HFF-Myc (cell line): Measurements from ENCODE around the gene PCDHA7.
"Not testable (repeated sequence)": the region's sequence is repeated elsewhere in the genome, so short reads cannot be mapped to it uniquely, and the experiment has no call there.

Experiments
- DNase-seq: peaks from one replicate; pipeline ENCODE4 v3.0.0-alpha.2; 2011; ENCODE audit warnings: low read depth; ENCODE audit errors: extremely low read depth
- H3K4me3 ChIP-seq: replicated peaks from 2 replicates; pipeline ENCODE4 v1.5.1; 2011; ENCODE audit warnings: low read depth, mild to moderate bottlenecking, control low read depth, low read length
- CTCF ChIP-seq: IDR thresholded peaks from 2 replicates; pipeline ENCODE4 v1.5.1; 2012; ENCODE audit warnings: mild to moderate bottlenecking, low read depth, low read length, control low read depth; ENCODE audit errors: missing control alignments

Gene PCDHA7

GRCh38 chr5:140796718-140797095 lies 37.4 kb upstream of the PCDHA7 start:
- no peak for TF ChIP-seq CTCF
- H3K4me3 ChIP-seq: no peak overlapping the region
- DNase-seq: no peak

GRCh38 chr5:140800816-140801493 lies 33.1 kb upstream of the PCDHA7 start, which contains the start of gene PCDHA3:
Gene PCDHA3, plus strand, starts transcription at chr5:140801057.
- H3K4me3 ChIP-seq: no peak within 1 kb of the TSS
- peak; percentile 2 for DNase-seq
- TF ChIP-seq CTCF: no peak

GRCh38 chr5:140801494-140801841 lies 32.6 kb upstream of the PCDHA7 start:
- no peak for DNase-seq
- H3K4me3 ChIP-seq: no peak overlapping the region
- peak; percentile 27 for TF ChIP-seq CTCF

DNA sequence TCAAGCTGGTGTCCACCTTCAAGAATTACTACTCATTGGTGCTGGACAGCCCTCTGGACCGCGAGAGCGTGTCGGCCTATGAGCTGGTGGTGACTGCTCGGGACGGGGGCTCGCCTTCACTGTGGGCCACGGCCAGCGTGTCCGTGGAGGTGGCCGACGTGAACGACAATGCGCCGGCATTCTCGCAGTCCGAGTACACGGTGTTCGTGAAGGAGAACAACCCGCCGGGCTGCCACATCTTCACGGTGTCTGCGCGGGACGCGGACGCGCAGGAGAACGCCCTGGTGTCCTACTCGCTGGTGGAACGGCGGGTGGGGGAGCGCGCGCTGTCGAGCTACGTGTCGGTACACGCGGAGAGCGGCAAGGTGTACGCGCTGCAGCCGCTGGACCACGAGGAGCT lies 31.7 kb upstream of the PCDHA7 start:
- DNase-seq, H3K4me3 ChIP-seq: not testable (repeated sequence)

GRCh38 chr5:140802781-140803271 lies 31.2 kb upstream of the PCDHA7 start:
- no peak overlapping the region for H3K4me3 ChIP-seq
- no peak for DNase-seq
- TF ChIP-seq CTCF: no peak

DNA sequence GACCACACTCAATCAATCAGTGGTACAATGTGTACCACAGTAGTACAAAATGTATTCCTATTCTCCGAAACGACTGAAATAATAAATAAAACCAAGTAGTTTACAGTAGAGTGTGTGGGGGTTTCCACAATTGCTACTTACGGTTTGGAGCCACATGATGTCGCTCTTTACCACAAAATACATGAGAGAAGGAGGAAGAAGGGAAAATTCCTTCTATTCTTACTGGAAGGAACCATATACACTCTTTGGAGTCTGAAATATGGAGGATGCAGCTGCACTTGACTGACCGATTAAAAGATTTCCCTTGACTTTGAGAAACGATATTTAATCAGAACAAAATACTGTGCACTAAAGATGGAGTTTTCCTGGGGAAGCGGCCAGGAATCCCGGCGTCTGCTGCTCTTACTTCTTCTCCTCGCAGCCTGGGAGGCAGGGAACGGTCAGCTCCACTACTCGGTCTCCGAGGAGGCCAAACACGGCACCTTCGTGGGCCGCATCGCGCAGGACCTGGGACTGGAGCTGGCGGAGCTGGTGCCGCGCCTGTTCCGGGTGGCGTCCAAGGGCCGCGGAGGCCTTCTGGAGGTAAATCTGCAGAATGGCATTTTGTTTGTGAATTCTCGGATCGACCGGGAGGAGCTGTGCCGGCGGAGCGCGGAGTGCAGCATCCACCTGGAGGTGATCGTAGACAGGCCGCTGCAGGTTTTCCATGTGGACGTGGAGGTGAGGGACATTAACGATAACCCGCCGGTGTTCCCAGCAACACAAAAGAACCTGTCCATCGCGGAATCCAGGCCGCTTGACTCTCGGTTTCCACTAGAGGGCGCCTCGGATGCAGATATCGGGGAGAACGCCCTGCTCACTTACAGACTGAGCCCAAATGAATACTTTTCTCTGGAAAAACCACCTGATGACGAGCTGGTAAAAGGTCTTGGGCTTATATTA lies 27.0 kb upstream of the PCDHA7 start, which contains the start of gene PCDHA4:
Gene PCDHA4 (plus strand): TSS at position 235 of the 942 bp plus-strand sequence.
- H3K4me3 ChIP-seq: no peak within 1 kb of the TSS
- no peak for DNase-seq
- peak; percentile 48 for TF ChIP-seq CTCF

GRCh38 chr5:140808241-140808888 lies 25.7 kb upstream of the PCDHA7 start:
- not testable (repeated sequence) for DNase-seq, H3K4me3 ChIP-seq
